GM12878 (cell line): ENCODE data around the gene HERC6.
"Not testable (repeated sequence)": the region's sequence is repeated elsewhere in the genome, so short reads cannot be mapped to it uniquely, and the experiment has no call there.

Source experiments
- HCFC1 ChIP-seq: fragments of 150-350 bp; IDR thresholded peaks from 2 replicates; pipeline ENCODE4 v1.6.1; 2014; ENCODE audit warnings: low read length
- JUND ChIP-seq: IDR thresholded peaks from 2 replicates; pipeline ENCODE4 v1.6.1; 2012; ENCODE audit warnings: low read depth, mild to moderate bottlenecking, low read length, improper control_type of control experiment, moderate library complexity
- POLR2A ChIP-seq: IDR thresholded peaks from 2 replicates; pipeline ENCODE4 v1.6.1; 2011; ENCODE audit warnings: low read depth, mild to moderate bottlenecking, low read length
- ZNF274 ChIP-seq: IDR thresholded peaks from one replicate; pipeline ENCODE4 v1.8.0; 2011; ENCODE audit not compliant: insufficient read length, insufficient read depth
- TF ChIP-seq, protein P1 (sequence below): fragments of 450-650 bp; IDR thresholded peaks from 2 replicates; pipeline ENCODE4 v1.6.1; 2014; ENCODE audit warnings: mild to moderate bottlenecking

DNA sequence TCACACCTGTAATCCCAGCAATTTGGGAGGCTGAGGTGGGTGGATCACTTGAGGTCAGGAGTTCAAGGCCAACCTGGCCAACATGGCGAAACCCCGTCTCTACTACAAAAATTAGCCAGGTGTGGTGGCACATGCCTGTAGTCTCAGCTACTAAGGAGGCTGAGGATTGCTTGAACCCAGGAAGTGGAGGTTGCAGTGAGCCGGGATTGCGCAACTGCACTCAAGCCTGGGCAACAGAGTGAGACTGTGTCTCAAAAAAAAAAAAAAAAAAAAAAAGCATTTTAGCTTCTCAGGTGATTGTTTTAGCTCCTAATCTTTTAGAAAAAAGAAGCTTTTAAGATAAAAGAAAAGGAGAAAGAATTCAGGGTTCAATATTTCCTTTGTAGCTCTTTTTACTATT is 59.2 kb downstream of the HERC6 start:
- TF ChIP-seq HCFC1, ZNF274, JUND, POLR2A: not testable (repeated sequence)
- TF ChIP-seq, protein P1, sequence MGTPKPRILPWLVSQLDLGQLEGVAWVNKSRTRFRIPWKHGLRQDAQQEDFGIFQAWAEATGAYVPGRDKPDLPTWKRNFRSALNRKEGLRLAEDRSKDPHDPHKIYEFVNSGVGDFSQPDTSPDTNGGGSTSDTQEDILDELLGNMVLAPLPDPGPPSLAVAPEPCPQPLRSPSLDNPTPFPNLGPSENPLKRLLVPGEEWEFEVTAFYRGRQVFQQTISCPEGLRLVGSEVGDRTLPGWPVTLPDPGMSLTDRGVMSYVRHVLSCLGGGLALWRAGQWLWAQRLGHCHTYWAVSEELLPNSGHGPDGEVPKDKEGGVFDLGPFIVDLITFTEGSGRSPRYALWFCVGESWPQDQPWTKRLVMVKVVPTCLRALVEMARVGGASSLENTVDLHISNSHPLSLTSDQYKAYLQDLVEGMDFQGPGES: not testable (repeated sequence)
